KMS-11 (cell line): ENCODE data around the gene KCNJ11.
A peak's percentile ranks its signal among the peaks of the same experiment; 100 is the strongest.

Experiments
- H2AFZ ChIP-seq: fragments of 200-600 bp; sonication (generic); 2 replicates; pipeline ENCODE4 v1.6.1; 2016; ENCODE audit warnings: antibody characterized with exemption, mixed run types, low read depth
- H3K27ac ChIP-seq: fragments of 200-600 bp; sonication (generic); 2 replicates; pipeline ENCODE4 v1.6.1; 2016; ENCODE audit warnings: mild to moderate bottlenecking, mixed run types
- H3K27me3 ChIP-seq: fragments of 200-600 bp; sonication (generic); 2 replicates; pipeline ENCODE4 v1.6.1; 2017; ENCODE audit warnings: mild to moderate bottlenecking, low read depth, mixed run types, moderate library complexity; ENCODE audit not compliant: insufficient read depth
- H3K36me3 ChIP-seq: fragments of 200-600 bp; sonication (generic); 2 replicates; pipeline ENCODE4 v1.6.1; 2017; ENCODE audit warnings: mild to moderate bottlenecking, mixed run types; ENCODE audit not compliant: insufficient read depth
- H3K4me1 ChIP-seq: fragments of 200-600 bp; sonication (generic); 2 replicates; pipeline ENCODE4 v1.6.1; 2016; ENCODE audit warnings: mild to moderate bottlenecking, low read depth, mixed run types; ENCODE audit not compliant: poor library complexity, severe bottlenecking
- H3K4me2 ChIP-seq: fragments of 200-600 bp; sonication (generic); 2 replicates; pipeline ENCODE4 v1.7.0; 2016; ENCODE audit warnings: mild to moderate bottlenecking, mixed run types
- H3K4me3 ChIP-seq: fragments of 200-600 bp; sonication (generic); IDR thresholded peaks from 2 replicates; pipeline ENCODE4 v1.6.1; 2017; ENCODE audit warnings: low read depth, low read length, mixed read lengths; ENCODE audit not compliant: insufficient read depth
- H3K79me2 ChIP-seq: fragments of 200-600 bp; sonication (generic); 2 replicates; pipeline ENCODE4 v1.6.1; 2016; ENCODE audit warnings: low read depth, mixed run types; ENCODE audit not compliant: insufficient read depth
- H3K9ac ChIP-seq: fragments of 200-600 bp; sonication (generic); 2 replicates; pipeline ENCODE4 v1.6.1; 2016; ENCODE audit warnings: mild to moderate bottlenecking, mixed run types
- H4K20me1 ChIP-seq: fragments of 200-600 bp; sonication (generic); 2 replicates; pipeline ENCODE4 v1.6.1; 2016; ENCODE audit warnings: mild to moderate bottlenecking, mixed run types; ENCODE audit not compliant: insufficient read depth
- TF ChIP-seq, protein P1 (sequence below): fragments of 200-600 bp; sonication (generic); conservative IDR thresholded peaks from 2 replicates; pipeline ENCODE4 v1.6.1; 2017; ENCODE audit warnings: low read depth, mild to moderate bottlenecking, antibody characterized with exemption, low read length, moderate library complexity, mixed read lengths

The KCNJ11 gene

DNA sequence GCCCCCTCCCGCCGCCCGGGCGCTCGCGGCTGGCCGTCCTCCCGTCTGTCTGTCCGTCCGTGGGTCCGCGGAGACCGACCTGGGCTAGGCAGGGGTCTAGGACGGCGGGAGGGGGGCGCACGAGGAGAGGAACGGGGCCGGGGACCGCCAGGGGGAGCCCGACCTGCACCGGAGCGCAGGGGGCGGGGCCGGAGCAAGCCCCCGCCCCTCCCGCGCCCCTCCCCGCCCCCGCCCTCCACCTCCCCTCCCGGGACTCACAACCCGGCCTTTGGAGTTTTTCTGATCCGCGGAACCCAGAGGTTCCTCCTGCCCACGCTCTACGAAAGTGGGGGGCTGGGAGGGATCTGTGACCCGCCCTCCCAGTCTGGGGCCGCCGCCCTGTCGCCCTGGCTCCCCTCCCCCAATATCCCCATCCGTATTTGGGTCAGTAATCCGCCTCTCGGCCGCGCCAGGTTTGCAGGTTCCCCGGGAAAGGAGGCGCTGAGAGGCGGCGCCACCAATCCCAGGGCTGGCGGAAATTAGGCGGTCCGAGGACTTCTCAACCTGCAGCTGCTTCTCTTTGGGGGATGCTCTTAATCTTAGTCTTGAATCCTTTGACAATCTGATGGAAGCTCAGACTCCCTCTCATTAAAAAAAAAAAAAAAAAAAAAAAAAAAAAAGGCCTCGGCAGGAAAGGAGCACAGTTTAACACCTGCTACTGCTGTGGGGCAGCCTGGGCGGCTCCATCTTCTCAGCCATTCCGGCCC, 925 bp upstream of the KCNJ11 start:
- no peaks in the 10 kb centered on the region for H3K79me2 ChIP-seq
- no peak overlapping the region for H3K4me3 ChIP-seq
- no peaks in the 10 kb centered on the region for H3K36me3 ChIP-seq
- TF ChIP-seq, protein P1, sequence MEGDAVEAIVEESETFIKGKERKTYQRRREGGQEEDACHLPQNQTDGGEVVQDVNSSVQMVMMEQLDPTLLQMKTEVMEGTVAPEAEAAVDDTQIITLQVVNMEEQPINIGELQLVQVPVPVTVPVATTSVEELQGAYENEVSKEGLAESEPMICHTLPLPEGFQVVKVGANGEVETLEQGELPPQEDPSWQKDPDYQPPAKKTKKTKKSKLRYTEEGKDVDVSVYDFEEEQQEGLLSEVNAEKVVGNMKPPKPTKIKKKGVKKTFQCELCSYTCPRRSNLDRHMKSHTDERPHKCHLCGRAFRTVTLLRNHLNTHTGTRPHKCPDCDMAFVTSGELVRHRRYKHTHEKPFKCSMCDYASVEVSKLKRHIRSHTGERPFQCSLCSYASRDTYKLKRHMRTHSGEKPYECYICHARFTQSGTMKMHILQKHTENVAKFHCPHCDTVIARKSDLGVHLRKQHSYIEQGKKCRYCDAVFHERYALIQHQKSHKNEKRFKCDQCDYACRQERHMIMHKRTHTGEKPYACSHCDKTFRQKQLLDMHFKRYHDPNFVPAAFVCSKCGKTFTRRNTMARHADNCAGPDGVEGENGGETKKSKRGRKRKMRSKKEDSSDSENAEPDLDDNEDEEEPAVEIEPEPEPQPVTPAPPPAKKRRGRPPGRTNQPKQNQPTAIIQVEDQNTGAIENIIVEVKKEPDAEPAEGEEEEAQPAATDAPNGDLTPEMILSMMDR = peak; percentile 11; the same call in 1 of the 2 replicates
- H3K4me2 ChIP-seq = peak overlapping the region; percentile 69
- H4K20me1 ChIP-seq = no peaks in the 10 kb centered on the region
- no peak overlapping the region; the same call in 1 of the 2 replicates for H3K27ac ChIP-seq
- H3K4me1 ChIP-seq = peaks cover 14% of the 10 kb centered on the region
- H3K27me3 ChIP-seq = no peaks in the 10 kb centered on the region
- H3K9ac ChIP-seq = peak overlapping the region; percentile 58; the same call in 1 of the 2 replicates
- peak overlapping the region; percentile 88 for H2AFZ ChIP-seq

DNA sequence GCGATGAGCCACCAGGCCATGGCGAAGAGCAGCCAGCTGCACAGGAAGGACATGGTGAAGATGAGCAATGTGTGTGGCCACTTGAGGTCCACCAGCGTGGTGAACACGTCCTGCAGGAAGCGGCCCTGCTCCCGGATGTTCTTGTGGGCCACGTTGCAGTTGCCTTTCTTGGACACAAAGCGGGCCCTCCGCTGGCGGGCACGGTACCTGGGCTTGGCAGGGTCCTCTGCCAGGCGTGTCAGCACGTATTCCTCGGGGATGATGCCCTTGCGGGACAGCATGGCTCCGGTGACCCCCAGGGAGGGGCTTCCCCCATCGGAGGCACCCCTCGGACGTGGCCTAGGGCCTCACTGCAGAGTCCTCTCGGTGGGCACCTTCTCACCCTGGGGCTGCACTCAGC, 648 bp downstream of the KCNJ11 start:
- H3K79me2 ChIP-seq = no peaks in the 10 kb centered on the region
- peaks cover 14% of the 10 kb centered on the region for H3K4me1 ChIP-seq
- H3K4me3 ChIP-seq = no peak overlapping the region
- H4K20me1 ChIP-seq = no peaks in the 10 kb centered on the region
- no peak overlapping the region for H3K9ac ChIP-seq
- H2AFZ ChIP-seq = no peak overlapping the region
- H3K27ac ChIP-seq = no peak overlapping the region
- no peak overlapping the region for H3K4me2 ChIP-seq
- TF ChIP-seq, protein P1 = no peak
- H3K27me3 ChIP-seq = no peaks in the 10 kb centered on the region
- no peaks in the 10 kb centered on the region for H3K36me3 ChIP-seq

DNA sequence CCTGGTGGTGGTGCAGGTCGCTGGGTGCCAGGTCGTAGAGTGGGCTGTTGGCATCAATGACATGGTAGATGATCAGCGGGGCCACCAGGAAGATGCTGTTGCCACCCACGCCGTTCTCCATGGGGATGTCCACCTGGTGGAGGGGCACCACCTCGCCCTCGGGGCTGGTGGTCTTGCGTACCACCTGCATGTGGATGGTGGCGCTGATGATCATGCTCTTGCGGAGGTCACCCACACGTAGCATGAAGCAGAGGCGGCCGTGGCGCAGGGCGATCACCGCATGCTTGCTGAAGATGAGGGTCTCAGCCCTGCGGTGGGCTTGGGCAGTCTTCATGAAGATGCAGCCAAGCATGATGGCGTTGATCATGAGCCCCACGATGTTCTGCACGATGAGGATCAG, 1.2 kb downstream of the KCNJ11 start:
- no peaks in the 10 kb centered on the region for H3K36me3 ChIP-seq
- TF ChIP-seq, protein P1 = no peak
- no peak overlapping the region for H3K4me3 ChIP-seq
- no peak overlapping the region for H2AFZ ChIP-seq
- H3K27me3 ChIP-seq = no peaks in the 10 kb centered on the region
- no peak overlapping the region for H3K9ac ChIP-seq
- H3K27ac ChIP-seq = no peak overlapping the region
- H3K4me2 ChIP-seq = no peak overlapping the region
- peaks cover 14% of the 10 kb centered on the region for H3K4me1 ChIP-seq
- no peaks in the 10 kb centered on the region for H4K20me1 ChIP-seq
- H3K79me2 ChIP-seq = no peaks in the 10 kb centered on the region

DNA sequence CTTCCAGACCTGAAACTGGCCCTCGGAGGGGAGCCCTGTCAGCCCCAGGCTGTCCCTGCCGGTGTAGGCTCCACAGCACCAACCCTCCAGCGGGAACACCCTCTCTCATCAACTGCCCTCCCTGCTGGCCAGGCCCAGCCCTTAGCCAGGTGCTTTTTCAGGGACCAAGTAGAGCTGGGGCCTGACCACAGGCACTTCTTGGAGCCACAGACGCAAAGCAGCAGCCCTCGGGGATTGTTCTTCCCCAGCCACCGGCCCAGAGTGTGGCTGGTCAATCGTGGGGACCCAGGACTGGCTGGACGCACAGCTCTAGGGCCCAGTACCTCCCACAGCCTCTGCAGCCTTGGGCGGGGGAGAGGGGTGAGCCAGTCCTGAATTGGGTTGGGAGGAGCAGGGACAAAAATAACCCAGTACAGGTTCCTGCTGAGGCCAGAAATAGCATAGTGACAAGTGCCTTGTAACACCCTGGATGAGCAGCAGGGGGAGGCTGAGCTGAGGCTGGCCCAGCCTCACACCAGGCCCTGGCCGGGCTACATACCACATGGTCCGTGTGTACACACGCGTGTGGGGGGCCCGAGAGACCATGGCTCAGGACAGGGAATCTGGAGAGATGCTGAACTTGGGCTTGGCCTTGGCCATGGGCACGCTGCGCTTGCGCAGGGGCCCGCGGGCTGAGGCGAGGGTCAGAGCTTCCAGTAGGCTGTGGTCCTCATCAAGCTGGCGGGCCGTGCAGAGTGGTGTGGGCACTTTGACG, 2.0 kb downstream of the KCNJ11 start:
- Histone ChIP-seq H3K9ac (no peak overlapping the region; the same call in 1 of the 2 replicates), H3K36me3 (no peaks in the 10 kb centered on the region), H4K20me1 (no peaks in the 10 kb centered on the region), H3K27me3 (no peaks in the 10 kb centered on the region), H2AFZ (peak overlapping the region; percentile 42; the same call in 1 of the 2 replicates), H3K79me2 (no peaks in the 10 kb centered on the region), H3K4me2 (peak overlapping the region; percentile 58; the same call in 1 of the 2 replicates), H3K4me1 (peaks cover 14% of the 10 kb centered on the region), H3K4me3 (no peak overlapping the region), H3K27ac (no peak overlapping the region)
- TF ChIP-seq, protein P1 = peak; percentile 81
